K562 (cell line): Measurements from ENCODE around the gene VSNL1. TPM values are rescaled to one million over a fixed set of nuclear protein-coding genes. Genes with fewer than 3 reads are reported as not detected.

Experiments
- ATAC-seq: fragments of 200-7000 bp; cut with Tn5 transposase; 3 replicates; pipeline ENCODE4 v1.9.1; 2020; ENCODE audit warnings: moderate library complexity
- BruUV-seq: library from RNA; stranded (reverse); fragments of 400-500 nt; replicated peaks from 2 replicates; lab custom pipeline; 2021; lab: Mats Ljungman, UMichigan
- CTCF ChIA-PET: fragments of 300-600 bp; formaldehyde crosslinking; extraction: SDS; loops from one replicate; lab custom pipeline; 2021; ENCODE audit warnings: low intra/inter-chr PET ratio; lab: Yijun Ruan, JAX
- POLR2A ChIA-PET: fragments of 300-600, 350-650 bp; sonication (Branson Sonifier 250); formaldehyde crosslinking; extraction: SDS; loops from one replicate; lab custom pipeline; 2021; ENCODE audit warnings: antibody characterized with exemption, inconsistent platforms; lab: Yijun Ruan, JAX
- DNase-seq, 4 experiments: peaks; one replicate each; pipeline versions ENCODE4 v3.0.0 to v3.0.0-alpha.2; 2011 to 2018; ENCODE audit warnings: low spot score in 3 of 4, mixed read lengths in 3 of 4; ENCODE audit errors: extremely low read depth in 1 of 4
- FAIRE-seq: peaks from 2 replicates; lab custom pipeline; 2011; peaks lifted over from hg19 to GRCh38; lab: Jason Lieb, UNC
- H2AFZ ChIP-seq: 2 replicates; pipeline ENCODE4 v1.6.0; 2011; ENCODE audit warnings: low read depth, low read length, control low read depth, inconsistent platforms
- H3K27ac ChIP-seq: fragments of 200-600 bp; 3 replicates; pipeline ENCODE4 v1.8.0; 2011; ENCODE audit warnings: low read depth, mild to moderate bottlenecking, control low read depth, inconsistent platforms, low read length, moderate library complexity, mixed read lengths; ENCODE audit errors: extremely low read depth
- H3K27me3 ChIP-seq, 2 experiments: fragments of 300-600 bp in 1 of 2; 2 replicates in 1 of 2; 3 replicates in 1 of 2; pipeline versions ENCODE4 v1.6.0 to v1.8.0; 2011; ENCODE audit warnings: inconsistent platforms in 2 of 2, low read length in 2 of 2, mild to moderate bottlenecking in 1 of 2, mixed read lengths in 1 of 2, moderate library complexity in 1 of 2; ENCODE audit not compliant: control insufficient read depth in 2 of 2, insufficient read depth in 2 of 2
- H3K36me3 ChIP-seq: fragments of 300-600 bp; 3 replicates; pipeline ENCODE4 v1.8.0; 2011; ENCODE audit warnings: mild to moderate bottlenecking, low read length, inconsistent platforms; ENCODE audit not compliant: control insufficient read depth, insufficient read depth
- H3K4me1 ChIP-seq, 2 experiments: fragments of 200-600 bp in 1 of 2; replicated peaks in 1 of 2; 2 replicates in 1 of 2; 3 replicates in 1 of 2; pipeline versions ENCODE4 v1.5.1 to v1.8.0; 2011; ENCODE audit warnings: inconsistent platforms in 2 of 2, low read length in 2 of 2, mild to moderate bottlenecking in 1 of 2, mixed read lengths in 1 of 2, moderate library complexity in 1 of 2; ENCODE audit not compliant: control insufficient read depth in 2 of 2, insufficient read depth in 2 of 2
- H3K4me2 ChIP-seq: 2 replicates; pipeline ENCODE4 v1.6.1; 2011; ENCODE audit warnings: low read length, control low read depth, inconsistent platforms, mixed read lengths; ENCODE audit not compliant: insufficient read depth
- H3K4me3 ChIP-seq: fragments of 200-600 bp; sonication (generic), shearing (Covaris generic); 2 replicates; pipeline ENCODE4 v1.5.1; 2016; ENCODE audit warnings: control low read depth, inconsistent platforms
- H3K79me2 ChIP-seq: fragments of 200-600 bp; 3 replicates; pipeline ENCODE4 v1.8.0; 2011; ENCODE audit warnings: low read length, inconsistent platforms; ENCODE audit not compliant: control insufficient read depth, insufficient read depth
- H3K9ac ChIP-seq, 2 experiments: 2 replicates each; pipeline versions ENCODE4 v1.6.0 to v1.6.1; 2011; ENCODE audit warnings: low read depth in 2 of 2, low read length in 2 of 2, control low read depth in 1 of 2, inconsistent platforms in 1 of 2, mild to moderate bottlenecking in 1 of 2, mixed read lengths in 1 of 2; ENCODE audit not compliant: insufficient read depth in 1 of 2
- H3K9me1 ChIP-seq: one replicate; pipeline ENCODE4 v1.6.0; 2011; ENCODE audit warnings: inconsistent platforms, mild to moderate bottlenecking, low read length, moderate library complexity; ENCODE audit not compliant: control insufficient read depth, insufficient read depth
- H3K9me3 ChIP-seq: replicated peaks from 2 replicates; pipeline ENCODE4 v1.5.1; 2011; ENCODE audit warnings: low read depth, low read length, inconsistent platforms; ENCODE audit not compliant: control insufficient read depth, insufficient read depth
- H4K20me1 ChIP-seq: replicated peaks from 2 replicates; pipeline ENCODE4 v1.6.1; 2011; ENCODE audit warnings: low read length, inconsistent platforms, mixed read lengths; ENCODE audit not compliant: control insufficient read depth, insufficient read depth
- CREBBP ChIP-seq: IDR thresholded peaks from one replicate; pipeline ENCODE4 v1.6.1; 2012; ENCODE audit warnings: low read depth, mild to moderate bottlenecking, control low read depth, inconsistent platforms, low read length
- KLF6 ChIP-seq: fragments of 250-450 bp; sonication (Bioruptor Pico); IDR thresholded peaks from 2 replicates; pipeline ENCODE4 v1.4.0; 2020; ENCODE audit warnings: mild to moderate bottlenecking, moderate library complexity, borderline replicate concordance
- NR2C1 ChIP-seq, 2 experiments: fragments of 450-650 bp; IDR thresholded peaks; 2 replicates each; pipeline ENCODE4 v1.6.1; 2017; ENCODE audit warnings: mild to moderate bottlenecking in 2 of 2, antibody characterized with exemption in 1 of 2, inconsistent platforms in 1 of 2, missing compliant biosample characterization in 1 of 2, missing genetic modification characterization in 1 of 2
- POLR2AphosphoS5 ChIP-seq: IDR thresholded peaks from 2 replicates; pipeline ENCODE4 v1.6.1; 2011; ENCODE audit warnings: mild to moderate bottlenecking, low read depth, low read length, moderate library complexity; ENCODE audit not compliant: control insufficient read depth, insufficient read depth
- PRPF4 ChIP-seq: fragments of 200-400 bp; formaldehyde crosslinking; IDR thresholded peaks from one replicate; pipeline ENCODE4 v1.6.1; 2017; ENCODE audit warnings: low read length, low read depth, mild to moderate bottlenecking; ENCODE audit not compliant: insufficient read depth, poor library complexity, severe bottlenecking
- ZBTB9 ChIP-seq: fragments of 450-650 bp; formaldehyde crosslinking; IDR thresholded peaks from 2 replicates; pipeline ENCODE4 v1.4.0; 2020; ENCODE audit warnings: mild to moderate bottlenecking, moderate library complexity
- WGBS: fragments of 100-300 bp; shearing (Covaris generic); methylation state at CpG from one replicate; pipeline ENCODE4 v1.1.6; 2016; ENCODE audit warnings: low coverage, mixed read lengths; ENCODE audit not compliant: insufficient coverage; ENCODE audit errors: missing lambda C conversion rate; 5-methylcytosine and 5-hydroxymethylcytosine counted together
- in situ Hi-C: fragments of 300-500 bp; cut with MboI; formaldehyde crosslinking; loops from 4 replicates; pipeline ENCODE4 v1.15.0; 2018; ENCODE audit warnings: inconsistent platforms, mixed read lengths
- intact Hi-C: fragments of 100-400 bp; cut with micrococcal nuclease; formaldehyde crosslinking; loops from 2 replicates; pipeline ENCODE4 v1.14.2; 2022
- polyA plus RNA-seq, 8 experiments: library from polyadenylated mRNA; depleted of rRNA in 4 of 8; stranded (reverse) in 5 of 8; unstranded in 3 of 8; fragments of >200 nt; fragmentation: Nextera tagmentation in 2 of 8; fragmentation: Illumina TruSeq in 1 of 8; extraction: Ambion mirVana in 2 of 8; extraction: Trizol in 1 of 8; gene quantifications; 2 replicates each; pipeline versions ENCODE4 v1.2.1 to v1.2.3, GENCODE V29; 2011 to 2014; ENCODE audit warnings: inconsistent platforms in 1 of 8, missing spikeins in 1 of 8
- total RNA-seq, 7 experiments: library from RNA; depleted of rRNA in 6 of 7; stranded (reverse); fragments of >200 nt in 6 of 7; fragmentation: Illumina TruSeq in 2 of 7; extraction: Trizol in 2 of 7; gene quantifications; 2 replicates each; pipeline versions ENCODE4 v1.2.1 to v1.2.3, GENCODE V29; 2011 to 2021; ENCODE audit warnings: low replicate concordance in 1 of 7

The VSNL1 gene
- total and polyA plus RNA-seq, 9 of the 15 experiments (the other 6 are each of a cell fraction or from before 2014, with no cell fraction given), result 0.20 TPM; not detected in 8

- TF ChIP-seq NR2C1 (IDR thresholded peaks at IDR 0.05) (no peak), NR2C1 (tag; IDR thresholded peaks at IDR 0.05) (no peak), KLF6 (CRISPR knock-in tag) (no peak), CREBBP (no peak)
These were observed 10.7 kb upstream of the VSNL1 start (continued) for GRCh38 chr2:17529771-17530170.

GRCh38 chr2:17533546-17533945 lies 7.0 kb upstream of the VSNL1 start:
- POLR2A ChIA-PET, result no interaction called here
- CTCF ChIA-PET, result no interaction called here
- H3K9me1 ChIP-seq, result no peaks in the 10 kb centered on the region
- no peaks in the 10 kb centered on the region for H3K36me3 ChIP-seq
- peaks cover 10% of the 10 kb centered on the region in 2 experiments; a peak in 4 of 5 replicates for H3K27me3 ChIP-seq
- TF ChIP-seq PRPF4, result no peak
- TF ChIP-seq POLR2AphosphoS5, result no peak
- no peak for TF ChIP-seq ZBTB9 (CRISPR knock-in tag)
- BruUV-seq, result no TSS peak
- H3K27ac ChIP-seq, result no peak overlapping the region
- H3K4me3 ChIP-seq, result no peak overlapping the region
- WGBS, result 0% methylated on average over 2 of the region's 2 CpGs
- H4K20me1 ChIP-seq, result no peaks in the 10 kb centered on the region
- ATAC-seq, result no peak
- FAIRE-seq, result no peak
- in situ Hi-C loops, result no loop called here
- H3K4me1 ChIP-seq, result peaks cover 0 to under 1% of the 10 kb centered on the region in 2 experiments; a peak in 2 of 5 replicates
- H3K4me2 ChIP-seq, result no peak overlapping the region
- H3K79me2 ChIP-seq, result no peaks in the 10 kb centered on the region
- no peak for DNase-seq
- intact Hi-C loops, result no loop called here
- no peaks in the 10 kb centered on the region for H3K9me3 ChIP-seq
- no peak overlapping the region for H2AFZ ChIP-seq
- H3K9ac ChIP-seq, result no peak overlapping the region
